ENCODE measurements around the gene RBMX. TPM values are rescaled to one million over a fixed set of nuclear protein-coding genes. Genes with fewer than 3 reads are reported as not detected.
"Not testable (repeated sequence)": the region's sequence is repeated elsewhere in the genome, so short reads cannot be mapped to it uniquely, and the experiment has no call there.

Gene RBMX
- total RNA-seq, 1 donor from 2014 or later, result 93.6 TPM

DNA sequence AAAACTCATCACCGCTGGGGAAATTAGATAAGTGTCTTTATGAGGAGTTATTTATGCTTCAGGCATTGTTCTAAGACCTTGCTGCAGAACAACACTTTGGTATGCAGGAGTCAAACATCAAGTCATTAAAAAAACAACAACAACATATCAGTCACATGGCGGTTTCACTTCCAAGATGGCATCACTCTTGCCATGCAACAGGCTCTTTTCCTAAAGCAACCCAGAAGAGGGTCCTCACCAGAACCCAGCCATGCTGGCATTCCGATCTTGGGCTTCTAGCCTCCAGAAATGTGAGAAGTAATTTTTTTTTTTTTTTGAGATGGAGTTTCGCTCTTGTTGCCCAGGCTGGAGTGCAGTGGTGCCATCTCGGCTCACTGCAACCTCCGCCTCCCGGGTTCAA is 8.7 kb upstream of the RBMX start:
- intact Hi-C loops (cut with micrococcal nuclease), result no loop called here
- no peak for ATAC-seq
- no peak for DNase-seq

DNA sequence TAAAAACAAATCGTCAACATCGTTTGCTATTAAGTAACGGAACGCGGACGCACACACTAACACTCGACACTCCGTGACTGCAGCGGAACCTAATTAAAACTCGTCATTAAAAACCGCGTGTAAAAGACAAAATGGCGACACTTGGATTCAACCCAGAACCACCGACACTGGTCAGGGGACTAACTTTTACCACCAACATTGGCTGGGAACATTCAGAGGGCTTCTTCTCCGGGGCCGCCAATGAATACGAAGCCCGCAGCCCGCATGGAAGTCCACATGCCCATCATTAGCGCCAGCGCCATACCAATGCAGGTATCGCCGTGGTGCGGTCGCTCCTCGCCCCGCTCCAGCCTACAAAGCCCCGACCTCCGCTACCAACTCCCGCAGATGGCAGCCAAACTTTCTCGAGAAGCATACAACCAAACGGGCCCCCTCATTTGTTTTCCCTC is 498 bp downstream of the RBMX start:
- ATAC-seq, result peak; percentile 55
- intact Hi-C loops (cut with micrococcal nuclease), result loop anchor here (5.0 kb wide), 1 partner anchor 173 kb away; no protein-coding TSS in a partner anchor
- DNase-seq, result peak; percentile 45

DNA sequence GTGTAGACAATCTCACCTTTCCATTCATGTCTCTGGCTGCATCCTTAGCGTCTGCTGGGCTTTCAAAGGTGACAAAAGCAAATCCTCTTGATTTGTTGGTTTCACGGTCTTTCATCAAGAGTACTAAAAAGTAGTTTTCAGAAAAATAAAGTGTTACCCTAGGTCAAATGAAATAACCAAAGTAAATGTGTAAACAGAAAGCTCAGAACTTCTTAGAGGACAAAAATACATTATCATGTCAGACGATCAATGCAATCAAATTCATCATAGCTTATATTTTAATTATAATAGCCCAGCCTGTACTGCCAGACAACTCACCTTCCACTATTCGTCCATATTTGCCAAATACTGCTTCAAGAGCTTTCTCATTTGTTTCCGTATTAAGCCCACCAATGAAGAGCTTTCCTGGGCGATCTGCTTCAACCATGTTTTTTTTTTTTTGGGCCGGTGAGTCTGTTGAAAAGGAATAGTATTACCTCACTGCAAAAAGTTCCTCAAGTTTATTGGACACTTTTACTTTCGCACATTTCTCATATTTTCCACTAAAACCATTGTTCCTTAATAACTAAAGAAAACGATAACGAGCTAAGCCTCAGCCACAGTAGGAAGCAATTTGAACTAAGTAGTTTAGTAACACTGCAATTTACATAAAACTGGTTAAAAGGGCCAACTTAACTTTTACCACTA is 1.4 kb downstream of the RBMX start:
- ATAC-seq (no peak), DNase-seq (no peak)
- intact Hi-C loops (cut with micrococcal nuclease), result no loop called here

DNA sequence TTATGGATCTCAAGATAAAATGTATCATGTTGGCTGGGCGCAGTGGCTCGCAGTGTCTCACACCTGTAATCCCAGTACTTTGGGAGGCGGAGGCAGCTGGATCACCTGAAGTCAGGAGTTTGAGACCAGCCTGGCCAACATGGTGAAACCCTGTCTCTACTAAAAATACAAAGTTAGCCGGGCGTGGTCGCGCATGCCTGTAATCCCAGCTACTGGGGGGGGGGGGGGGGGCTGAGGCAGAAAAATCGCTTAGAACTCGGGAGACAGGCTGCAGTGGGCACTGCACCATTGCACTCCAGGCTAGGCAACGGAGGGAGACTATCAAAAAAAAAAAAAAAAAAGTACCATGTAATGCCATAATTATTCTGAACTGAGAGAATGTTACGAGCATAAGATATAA is 2.1 kb downstream of the RBMX start:
- no peak for ATAC-seq
- intact Hi-C loops (cut with micrococcal nuclease), result no loop called here

DNA sequence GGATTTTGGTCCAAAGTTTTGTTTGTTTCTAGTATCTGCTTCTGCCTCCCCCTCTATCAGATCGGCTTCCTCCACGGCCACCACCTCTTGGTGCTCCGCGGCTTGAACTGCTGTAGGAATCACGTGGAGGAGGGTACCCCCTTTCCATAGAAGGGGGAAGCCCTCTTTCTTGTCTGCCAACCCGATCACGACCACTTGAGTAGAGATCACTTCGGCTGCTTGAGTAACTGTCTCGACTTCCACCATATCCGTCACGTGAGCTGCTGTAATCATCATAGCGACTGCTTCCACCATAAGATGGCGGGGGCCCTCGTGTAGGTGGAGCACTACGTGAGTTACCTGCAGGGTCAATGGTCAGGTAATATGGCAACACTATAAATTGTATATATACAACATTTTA is 6.4 kb downstream of the RBMX start:
- intact Hi-C loops (cut with micrococcal nuclease); ATAC-seq; DNase-seq: not testable (repeated sequence)

More for the DNA sequence above, 2.1 kb downstream of the RBMX start:
- DNase-seq, result no peak

DNA sequence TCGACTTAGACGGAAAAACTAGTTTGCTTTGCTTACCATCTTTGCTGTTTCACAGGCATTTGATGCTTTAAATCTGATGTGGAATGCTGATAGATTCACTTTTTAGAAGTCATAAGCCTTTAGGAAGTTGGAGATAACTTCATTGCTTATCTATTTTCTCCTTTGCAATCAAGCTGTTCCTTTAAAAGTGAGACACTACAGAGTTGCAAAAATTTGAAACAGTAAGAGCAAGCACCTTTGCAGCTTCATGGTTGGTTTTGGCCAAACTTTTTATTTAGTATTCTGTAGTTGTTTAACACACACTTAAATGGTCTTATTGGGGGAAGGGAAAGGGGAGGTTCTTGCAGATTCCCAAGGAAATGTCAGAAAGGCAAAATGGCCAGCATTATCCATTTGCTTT is 7.3 kb downstream of the RBMX start:
- intact Hi-C loops (cut with micrococcal nuclease); DNase-seq; ATAC-seq: not testable (repeated sequence)

DNA sequence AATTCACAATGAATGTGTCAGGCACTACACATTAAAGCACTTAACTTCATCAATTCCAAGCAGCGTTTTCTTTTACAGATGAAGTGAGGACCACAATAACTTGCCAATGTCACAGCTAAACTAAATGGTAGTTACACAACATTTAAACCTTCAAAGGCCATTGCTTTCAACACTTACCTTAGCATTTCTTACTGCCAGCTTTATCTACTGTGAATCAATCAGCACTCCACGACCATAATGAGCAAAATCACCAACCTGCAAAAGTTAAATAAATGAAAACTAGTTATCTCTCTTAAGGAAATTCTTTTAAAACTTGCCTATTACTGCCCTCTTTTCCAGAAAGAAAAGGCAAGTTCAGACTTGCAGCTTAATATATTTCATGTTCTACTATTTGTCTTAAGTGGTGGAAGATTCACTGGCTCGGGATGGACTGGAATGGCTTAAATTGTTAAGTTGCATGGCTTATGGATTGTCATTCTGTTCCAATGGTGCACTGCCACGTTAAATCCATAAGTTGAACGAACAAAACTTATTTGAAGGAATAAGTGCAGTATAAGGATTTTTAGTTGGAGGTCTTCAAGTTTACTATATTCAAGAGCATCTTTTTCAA is 8.3 kb downstream of the RBMX start:
- ATAC-seq, result no peak
- no peak for DNase-seq

DNA sequence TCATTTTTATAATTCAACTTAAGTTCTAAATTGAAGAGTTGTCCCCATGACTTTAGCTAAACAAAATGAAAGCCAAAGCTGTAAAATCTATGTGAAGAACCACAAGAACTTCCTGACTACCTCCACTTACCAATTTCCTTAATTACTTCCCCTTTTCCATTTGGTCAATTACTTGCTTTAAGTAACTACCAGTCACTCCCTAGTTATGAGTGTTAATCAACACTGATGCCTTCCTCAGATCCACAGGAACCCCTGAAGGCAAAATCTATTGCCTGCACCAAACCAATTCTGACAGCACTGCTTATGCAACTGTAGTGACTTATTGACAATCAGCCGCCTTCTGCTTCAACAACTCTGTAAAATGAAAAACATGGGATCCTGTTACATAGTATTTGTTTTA is 10.5 kb downstream of the RBMX start:
- no peak for ATAC-seq
- DNase-seq, result no peak
- intact Hi-C loops (cut with micrococcal nuclease), result no loop called here

More for the DNA sequence above, 8.3 kb downstream of the RBMX start:
- intact Hi-C loops (cut with micrococcal nuclease), result no loop called here

DNA sequence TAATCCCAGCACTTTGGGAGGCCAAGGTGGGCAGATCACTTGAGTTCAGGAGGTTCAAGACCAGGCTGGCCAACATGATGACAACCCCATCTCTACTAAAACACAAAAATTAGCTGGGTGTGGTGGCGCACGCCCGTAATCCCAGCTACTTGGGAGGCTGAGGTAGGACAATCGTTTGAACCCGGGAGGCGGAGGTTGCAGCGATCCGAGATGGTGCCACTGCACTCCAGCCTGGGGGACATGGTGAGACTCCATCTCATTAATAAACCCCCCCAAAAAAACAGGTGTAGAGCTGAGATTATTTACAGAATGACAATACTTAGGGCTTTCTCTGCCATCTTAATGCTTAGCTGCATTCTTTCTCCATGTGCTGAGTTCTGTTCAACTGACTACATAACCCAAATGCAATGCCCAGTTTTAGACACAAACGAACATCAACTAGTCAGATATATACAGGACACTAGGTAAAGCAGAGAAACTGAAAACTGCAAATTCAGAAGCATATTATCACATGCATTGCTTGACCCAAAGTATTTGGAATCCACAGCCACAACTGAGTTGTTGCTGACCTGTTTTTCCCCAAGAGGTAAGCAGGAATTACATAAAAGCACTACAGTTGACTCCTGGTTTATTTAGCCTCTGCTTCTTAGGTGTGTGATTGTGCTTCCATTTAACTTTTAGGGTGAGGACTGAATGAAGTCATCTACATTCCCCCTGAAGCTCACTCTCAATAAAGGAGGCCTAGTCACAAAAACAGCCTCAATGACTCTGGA is 12.1 kb downstream of the RBMX start:
- DNase-seq (no peak), ATAC-seq (no peak)
- intact Hi-C loops (cut with micrococcal nuclease), result no loop called here

DNA sequence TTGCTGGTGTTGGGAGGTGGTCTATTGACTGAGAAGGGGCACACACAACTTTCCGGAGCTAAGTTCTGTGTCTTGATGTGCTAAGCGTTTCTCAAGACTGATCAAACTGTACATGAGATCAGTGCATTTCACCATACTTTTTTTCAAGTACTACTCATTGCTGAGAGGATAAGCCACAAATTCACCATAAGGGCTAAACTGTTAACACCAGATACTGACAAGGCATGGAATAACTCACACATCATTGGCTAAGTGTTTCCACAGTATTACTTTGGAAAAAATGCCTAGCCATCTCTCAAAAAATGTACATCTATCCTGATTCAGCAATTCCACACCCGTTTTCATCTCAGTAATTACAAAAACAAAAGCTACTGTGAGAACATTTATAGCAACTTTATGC is 13.0 kb downstream of the RBMX start:
- ATAC-seq, result no peak
- intact Hi-C loops (cut with micrococcal nuclease), result no loop called here
- DNase-seq, result no peak

DNA sequence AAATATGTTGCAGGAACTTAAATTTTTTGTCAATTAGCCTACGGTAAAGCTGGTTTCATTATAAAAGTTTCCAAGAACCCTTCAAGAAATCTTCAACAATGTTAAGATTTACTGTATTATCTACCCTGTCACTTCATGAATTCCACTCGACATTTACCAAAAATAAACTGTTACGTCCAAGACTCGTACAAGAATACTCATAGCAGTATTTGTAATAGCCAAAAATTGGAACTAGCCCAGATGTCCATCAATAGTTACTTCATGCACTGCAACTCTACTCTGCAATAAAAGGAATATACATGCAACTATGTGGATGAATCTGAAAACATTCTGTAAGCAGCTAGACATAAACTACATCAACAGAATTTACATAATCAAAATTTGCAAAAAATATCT is 13.4 kb downstream of the RBMX start:
- peak; percentile 66 for ATAC-seq
- intact Hi-C loops (cut with micrococcal nuclease), result no loop called here
- no peak for DNase-seq

DNA sequence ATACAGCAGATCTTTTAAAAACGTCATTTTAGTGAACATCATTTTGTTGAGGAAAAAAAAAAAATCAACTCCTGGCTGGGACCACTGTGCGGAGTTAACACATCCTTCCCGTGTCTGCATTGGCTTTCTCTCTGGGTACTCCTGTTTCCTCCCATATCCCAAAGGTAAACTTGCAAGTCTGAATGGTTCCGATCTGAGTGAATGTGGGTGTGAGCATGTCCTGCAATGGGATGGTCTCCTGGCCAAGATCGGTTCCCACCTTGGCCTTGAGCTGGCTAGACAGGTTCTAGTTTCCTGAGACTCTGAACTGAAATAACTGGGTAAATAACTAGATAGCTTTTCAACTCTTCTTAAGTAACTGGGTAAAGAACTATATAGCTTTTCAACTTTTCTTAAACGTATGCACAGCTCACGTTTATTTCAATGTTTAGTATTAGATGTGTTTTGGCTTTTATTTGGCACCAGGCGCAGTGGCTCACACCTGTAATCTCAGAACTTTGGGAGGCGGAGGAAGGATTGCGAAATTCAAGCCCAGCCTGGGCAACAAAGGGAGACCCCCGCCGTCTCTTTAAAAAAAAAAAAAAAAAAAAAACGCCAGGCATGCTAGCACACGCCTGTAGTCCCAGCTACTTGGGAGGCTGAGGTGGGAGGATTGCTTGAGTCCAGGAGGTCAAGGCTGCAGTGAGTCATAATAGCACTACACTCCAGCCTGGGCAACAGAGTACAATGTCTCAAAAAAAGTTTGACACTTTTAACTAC is 14.0 kb downstream of the RBMX start:
- ATAC-seq, result peak; percentile 37
- intact Hi-C loops (cut with micrococcal nuclease), result no loop called here
- no peak for DNase-seq

DNA sequence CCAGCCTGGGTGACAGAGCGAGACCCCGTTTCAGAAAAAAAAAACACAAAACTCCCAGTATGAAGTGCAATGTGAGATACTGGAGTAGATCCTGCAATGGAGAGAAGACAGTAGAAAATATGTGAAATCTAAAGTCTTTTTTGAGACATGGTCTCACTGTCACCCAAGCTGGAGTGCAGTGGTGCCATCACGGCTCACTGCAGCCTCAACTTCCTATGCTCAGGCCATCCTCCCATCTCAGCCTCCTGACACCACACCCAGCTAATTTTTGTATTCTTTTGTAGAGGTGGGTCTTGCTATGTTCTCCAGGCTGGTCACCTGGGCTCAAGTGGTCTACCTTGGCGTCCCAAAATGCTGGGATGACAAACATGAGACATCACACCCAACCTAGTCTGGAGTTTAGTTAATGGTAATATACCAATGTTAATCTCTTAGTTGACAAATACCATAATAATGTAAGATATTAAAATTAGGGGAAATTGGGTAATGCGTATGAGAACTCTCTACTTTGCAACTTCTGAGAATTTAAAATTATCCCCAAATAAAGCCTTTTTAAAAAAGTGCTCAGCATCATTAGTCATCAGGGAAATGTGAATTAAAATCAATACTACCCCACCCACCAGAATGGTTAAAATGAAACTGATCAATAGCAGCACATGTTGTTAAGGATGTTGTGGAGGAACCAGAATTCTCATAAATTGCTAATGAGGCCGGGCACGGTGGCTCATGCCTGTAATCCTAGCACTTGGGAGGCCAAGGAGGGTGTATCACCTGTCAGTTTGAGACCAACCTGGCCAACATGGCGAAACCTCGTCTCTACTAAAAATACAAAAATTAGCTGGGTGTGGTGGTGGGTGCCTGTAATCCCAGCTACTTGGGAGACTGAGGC is 15.0 kb downstream of the RBMX start:
- intact Hi-C loops (cut with micrococcal nuclease), result no loop called here
- DNase-seq (no peak), ATAC-seq (no peak)

DNA sequence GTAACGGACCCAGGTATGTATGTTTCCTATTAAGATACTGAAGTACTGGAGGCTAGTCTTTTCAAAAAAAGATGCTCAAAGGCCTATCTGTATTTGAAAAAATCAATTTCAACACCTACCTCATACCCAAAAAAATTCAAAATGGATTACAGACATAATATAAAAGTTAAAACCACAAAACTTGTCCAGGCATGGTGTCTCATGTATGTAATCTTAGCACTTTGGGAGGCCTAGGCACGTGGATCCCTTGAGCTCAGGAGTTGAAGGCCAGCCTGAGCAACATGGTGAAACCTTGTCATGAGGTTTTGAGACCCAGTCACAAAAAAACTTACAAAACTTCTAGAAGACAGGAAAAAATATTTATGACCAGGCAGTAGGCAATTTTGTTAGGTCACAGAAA is 16.7 kb downstream of the RBMX start:
- no peak for DNase-seq
- intact Hi-C loops (cut with micrococcal nuclease), result no loop called here
- no peak for ATAC-seq

DNA sequence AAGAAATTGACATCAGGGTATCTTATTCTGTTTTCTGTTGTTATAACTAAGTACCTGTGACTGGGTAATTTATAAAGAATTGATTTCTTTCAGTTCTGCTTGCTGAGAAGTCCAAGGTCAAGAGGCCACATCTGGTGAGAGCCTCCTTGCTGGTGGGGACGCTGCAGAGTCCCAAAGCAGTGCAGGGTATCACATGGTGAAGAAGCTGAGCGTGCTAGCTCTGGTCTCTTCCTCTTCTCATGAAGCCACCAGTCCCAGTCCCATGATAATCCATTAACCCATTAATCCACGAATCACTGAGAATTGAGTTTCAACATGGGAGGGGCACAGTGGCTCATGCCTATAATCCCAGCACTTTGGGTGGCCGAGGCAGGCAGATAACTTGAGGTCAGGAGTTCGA is 18.0 kb downstream of the RBMX start:
- ATAC-seq (no peak), DNase-seq (no peak)
- intact Hi-C loops (cut with micrococcal nuclease), result no loop called here

DNA sequence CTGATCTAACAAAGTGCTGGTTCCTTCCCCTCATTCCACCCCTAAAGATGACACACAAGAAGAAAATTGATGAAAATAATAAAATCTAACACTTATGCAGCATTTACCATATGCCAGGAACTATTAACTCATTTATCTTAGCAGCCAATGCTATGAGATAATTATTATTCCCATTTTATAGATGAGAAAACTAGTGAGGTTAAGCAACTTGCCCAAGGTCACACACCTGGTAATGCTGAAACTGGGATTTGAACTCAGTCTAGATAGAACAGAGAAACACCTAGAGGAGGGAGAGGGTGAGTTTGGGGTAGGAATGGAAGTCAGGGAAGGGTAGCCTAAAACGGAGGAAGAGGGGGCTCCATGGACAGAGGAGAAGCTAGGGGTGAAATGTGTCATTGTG is 18.6 kb downstream of the RBMX start:
- intact Hi-C loops (cut with micrococcal nuclease), result no loop called here
- DNase-seq (no peak), ATAC-seq (no peak)

DNA sequence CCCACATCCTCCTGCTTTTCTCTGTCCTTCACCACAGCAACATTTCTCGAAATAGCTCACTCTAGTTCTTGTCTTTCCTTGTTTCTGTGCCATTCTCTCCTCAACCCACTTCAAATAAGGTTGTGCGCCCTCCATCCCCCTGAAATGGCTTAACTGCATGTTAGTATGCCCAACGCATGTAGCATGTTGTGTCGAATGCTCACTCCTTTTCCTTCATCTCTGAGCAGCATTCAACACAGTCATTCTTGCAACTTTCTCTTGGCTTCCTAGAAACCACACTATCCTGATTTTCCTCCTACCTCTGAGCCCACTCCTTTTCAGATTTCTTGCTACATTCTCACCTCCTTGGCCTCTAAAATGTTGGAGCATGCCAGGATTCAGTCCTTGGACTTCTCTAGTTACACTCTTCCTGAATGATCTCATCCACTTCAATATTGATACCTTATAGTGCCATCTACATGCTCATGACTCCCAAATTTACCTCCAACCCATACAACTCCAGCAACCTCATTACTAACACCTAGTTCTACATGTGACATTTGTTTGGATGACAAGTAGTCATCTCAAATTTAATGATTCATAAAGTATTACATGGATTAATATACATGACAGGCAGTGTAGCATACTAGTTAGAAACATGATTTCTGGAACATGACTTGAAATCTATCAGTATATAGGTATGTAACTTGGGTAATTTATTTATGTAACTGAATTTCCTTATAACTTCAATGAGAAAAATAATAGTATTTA is 22.3 kb downstream of the RBMX start:
- intact Hi-C loops (cut with micrococcal nuclease), result no loop called here
- no peak for DNase-seq
- ATAC-seq, result no peak

DNA sequence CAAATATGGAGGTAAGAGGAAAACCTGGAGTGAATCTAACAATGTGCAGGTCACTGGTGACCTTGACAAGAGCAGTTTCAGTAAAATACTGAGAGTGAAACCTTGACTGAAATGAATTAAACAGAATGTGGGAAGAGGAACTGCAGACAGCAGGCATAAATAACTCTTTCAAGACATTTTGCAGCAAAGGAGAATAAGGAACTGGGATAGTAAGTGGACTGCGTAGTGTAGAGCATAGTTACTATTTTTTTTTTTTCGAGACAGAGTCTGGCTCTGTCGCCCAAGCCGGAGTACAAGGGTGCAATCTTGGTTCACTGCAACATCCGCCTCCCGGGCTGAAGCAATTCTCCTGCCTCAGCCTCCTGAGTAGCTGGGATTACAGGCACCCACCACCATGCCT is 24.0 kb downstream of the RBMX start:
- intact Hi-C loops (cut with micrococcal nuclease), result no loop called here
- DNase-seq (no peak), ATAC-seq (peak; percentile 24)

Data from left ventricle myocardium superior (tissue), 1 donor.